Cardiac muscle cell (in vitro differentiated cells and primary cell): ENCODE data around the gene PLEKHH2. TPM values are rescaled to one million over a fixed set of nuclear protein-coding genes. Genes with fewer than 3 reads are reported as not detected.
A peak's percentile ranks its signal among the peaks of the same experiment; 100 is the strongest.

Experiments used
- DNase-seq, 2 donors: peaks; one replicate each; pipeline versions ENCODE4 v3.0.0 to v3.0.0-alpha.2; 2010 to 2017; ENCODE audit warnings: low read depth in 1 of 2, low spot score in 1 of 2
- H3K27ac ChIP-seq: fragments of 200-600 bp; sonication (generic); 2 replicates; pipeline ENCODE4 v1.5.1; 2016
- H3K27me3 ChIP-seq: fragments of 200-600 bp; sonication (generic); 2 replicates; pipeline ENCODE4 v1.6.0; 2016; ENCODE audit warnings: control low read depth
- H3K36me3 ChIP-seq: fragments of 200-600 bp; sonication (generic); 2 replicates; pipeline ENCODE4 v1.5.1; 2016; ENCODE audit warnings: control low read depth
- H3K4me1 ChIP-seq: fragments of 200-600 bp; sonication (generic); 2 replicates; pipeline ENCODE4 v1.8.1; 2017; ENCODE audit warnings: low read depth, mild to moderate bottlenecking, mixed run types
- H3K4me3 ChIP-seq: fragments of 200-600 bp; sonication (generic); 2 replicates; pipeline ENCODE4 v1.5.1; 2016; ENCODE audit warnings: mild to moderate bottlenecking
- H3K9me3 ChIP-seq: fragments of 200-600 bp; sonication (generic); 2 replicates; pipeline ENCODE4 v1.5.1; 2017; ENCODE audit warnings: low read depth, mild to moderate bottlenecking, control low read depth
- polyA plus RNA-seq: library from polyadenylated mRNA; unstranded; fragments of >200 nt; fragmentation: Nextera tagmentation; extraction: Ambion mirVana; gene quantifications from 2 replicates; pipeline ENCODE4 v1.2.1, GENCODE V29; 2016
- total RNA-seq: library from RNA; depleted of rRNA; stranded (reverse); fragments of >200 nt; gene quantifications from 2 replicates; pipeline ENCODE4 v1.2.3, GENCODE V29; 2016
- TF ChIP-seq, protein P1 (sequence below): IDR thresholded peaks from 2 replicates; pipeline ENCODE4 v1.5.1; 2012; ENCODE audit warnings: low read depth, mild to moderate bottlenecking, low read length

The PLEKHH2 gene
- total and polyA plus RNA-seq, 2 experiments from 2014 or later = 0.31 to 1.0 TPM

DNA sequence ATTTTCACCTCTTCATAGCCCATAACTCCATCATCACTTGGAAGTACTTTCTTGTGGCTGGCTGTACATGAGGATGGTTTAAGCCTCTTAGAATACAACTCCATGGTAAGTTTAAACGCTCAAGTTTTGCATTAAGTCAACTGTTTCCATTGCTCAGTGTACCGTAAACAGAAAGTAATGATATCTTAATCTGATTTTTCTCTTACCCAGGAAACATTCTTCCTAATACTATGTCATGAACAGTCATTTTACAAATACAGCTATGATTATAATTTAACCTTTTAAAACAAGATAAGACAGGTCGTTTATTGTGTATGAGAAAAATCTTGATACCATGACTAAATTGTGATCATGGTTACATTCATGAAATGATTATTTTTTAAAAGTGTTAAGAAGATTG, 125.2 kb downstream of the PLEKHH2 start:
- no peaks in the 10 kb centered on the region for H3K27me3 ChIP-seq
- H3K4me1 ChIP-seq = no peaks in the 10 kb centered on the region
- H3K9me3 ChIP-seq = no peaks in the 10 kb centered on the region
- TF ChIP-seq, protein P1, sequence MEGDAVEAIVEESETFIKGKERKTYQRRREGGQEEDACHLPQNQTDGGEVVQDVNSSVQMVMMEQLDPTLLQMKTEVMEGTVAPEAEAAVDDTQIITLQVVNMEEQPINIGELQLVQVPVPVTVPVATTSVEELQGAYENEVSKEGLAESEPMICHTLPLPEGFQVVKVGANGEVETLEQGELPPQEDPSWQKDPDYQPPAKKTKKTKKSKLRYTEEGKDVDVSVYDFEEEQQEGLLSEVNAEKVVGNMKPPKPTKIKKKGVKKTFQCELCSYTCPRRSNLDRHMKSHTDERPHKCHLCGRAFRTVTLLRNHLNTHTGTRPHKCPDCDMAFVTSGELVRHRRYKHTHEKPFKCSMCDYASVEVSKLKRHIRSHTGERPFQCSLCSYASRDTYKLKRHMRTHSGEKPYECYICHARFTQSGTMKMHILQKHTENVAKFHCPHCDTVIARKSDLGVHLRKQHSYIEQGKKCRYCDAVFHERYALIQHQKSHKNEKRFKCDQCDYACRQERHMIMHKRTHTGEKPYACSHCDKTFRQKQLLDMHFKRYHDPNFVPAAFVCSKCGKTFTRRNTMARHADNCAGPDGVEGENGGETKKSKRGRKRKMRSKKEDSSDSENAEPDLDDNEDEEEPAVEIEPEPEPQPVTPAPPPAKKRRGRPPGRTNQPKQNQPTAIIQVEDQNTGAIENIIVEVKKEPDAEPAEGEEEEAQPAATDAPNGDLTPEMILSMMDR = no peak
- no peak overlapping the region for H3K27ac ChIP-seq
- no peak overlapping the region for H3K4me3 ChIP-seq
- no peak for DNase-seq
- H3K36me3 ChIP-seq = no peaks in the 10 kb centered on the region

DNA sequence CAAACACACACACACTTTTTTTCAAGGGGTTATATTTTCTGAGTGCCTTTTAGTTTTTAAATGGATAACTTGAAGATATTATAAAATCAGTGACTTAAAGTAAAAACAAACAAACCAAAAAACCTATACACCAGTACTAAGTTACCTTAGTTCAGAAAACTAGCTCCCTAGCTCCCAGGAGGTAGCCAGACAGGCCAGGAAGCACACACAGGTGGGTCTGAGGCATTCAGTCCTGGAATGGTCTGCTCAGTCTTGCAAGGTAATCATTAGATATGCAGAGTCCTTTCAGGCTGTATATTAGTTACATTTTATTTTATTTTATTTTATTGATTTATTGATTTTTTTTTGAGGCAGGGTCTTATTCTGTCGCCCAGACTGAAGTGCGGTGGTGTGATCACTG, 126.0 kb downstream of the PLEKHH2 start:
- Histone ChIP-seq H3K9me3 (no peaks in the 10 kb centered on the region), H3K27me3 (no peaks in the 10 kb centered on the region), H3K27ac (no peak overlapping the region), H3K36me3 (no peaks in the 10 kb centered on the region), H3K4me3 (no peak overlapping the region), H3K4me1 (no peaks in the 10 kb centered on the region)
- TF ChIP-seq, protein P1 = no peak
- DNase-seq = no peak

DNA sequence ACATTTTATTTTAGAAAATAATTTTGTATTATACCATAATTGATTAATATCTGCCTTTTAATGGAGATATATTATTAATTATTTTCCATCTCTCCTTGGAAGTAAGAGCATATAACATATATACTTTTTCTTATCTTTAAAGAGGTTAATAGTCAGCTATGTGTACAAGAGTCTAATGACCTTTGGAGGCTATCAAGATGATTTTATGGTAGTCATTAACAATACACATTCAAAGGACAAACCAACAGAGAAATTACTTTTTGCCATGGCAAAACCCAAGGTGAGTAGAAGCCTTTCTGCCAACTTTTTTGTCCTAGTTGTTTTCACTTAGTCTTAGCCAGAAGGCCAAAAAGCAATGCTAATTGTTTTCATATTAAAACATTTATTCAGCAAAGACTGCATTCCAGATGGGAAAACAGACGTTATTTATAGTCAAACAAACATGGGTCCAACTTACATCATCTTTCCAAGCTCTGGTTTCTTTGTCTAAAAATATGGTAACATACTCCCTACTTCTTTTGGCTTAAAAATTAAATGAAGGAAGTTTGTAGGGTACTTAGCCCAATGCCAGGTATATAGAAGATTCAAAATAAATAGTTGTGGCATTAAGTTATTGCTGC, 127.1 kb downstream of the PLEKHH2 start:
- TF ChIP-seq, protein P1 = no peak
- H3K9me3 ChIP-seq = no peaks in the 10 kb centered on the region
- no peak overlapping the region for H3K4me3 ChIP-seq
- H3K36me3 ChIP-seq = no peaks in the 10 kb centered on the region
- DNase-seq = no peak
- H3K27ac ChIP-seq = no peak overlapping the region
- no peaks in the 10 kb centered on the region for H3K27me3 ChIP-seq
- no peaks in the 10 kb centered on the region for H3K4me1 ChIP-seq

DNA sequence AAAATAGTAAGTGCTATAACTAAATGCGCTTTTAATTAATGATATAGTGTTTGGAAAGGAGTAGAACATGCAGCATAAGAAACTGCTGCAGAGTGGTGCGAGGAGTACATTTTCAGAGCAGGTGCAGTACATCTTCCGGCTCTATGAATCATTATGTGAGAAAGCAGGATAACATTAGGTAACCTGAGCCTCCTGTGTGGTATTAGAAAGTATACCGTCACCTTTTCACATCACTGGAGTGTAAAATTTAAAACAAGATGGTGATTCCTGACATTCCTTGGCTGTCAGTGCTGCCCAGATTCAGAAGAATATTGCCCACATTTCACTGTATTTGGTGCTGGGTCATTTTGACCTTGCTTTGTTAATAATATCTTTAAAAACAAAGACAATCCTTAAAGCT, 128.9 kb downstream of the PLEKHH2 start:
- Histone ChIP-seq H3K9me3 (no peaks in the 10 kb centered on the region), H3K27me3 (no peaks in the 10 kb centered on the region), H3K36me3 (no peaks in the 10 kb centered on the region), H3K27ac (no peak overlapping the region), H3K4me3 (no peak overlapping the region), H3K4me1 (no peaks in the 10 kb centered on the region)
- DNase-seq = no peak
- TF ChIP-seq, protein P1 = no peak

DNA sequence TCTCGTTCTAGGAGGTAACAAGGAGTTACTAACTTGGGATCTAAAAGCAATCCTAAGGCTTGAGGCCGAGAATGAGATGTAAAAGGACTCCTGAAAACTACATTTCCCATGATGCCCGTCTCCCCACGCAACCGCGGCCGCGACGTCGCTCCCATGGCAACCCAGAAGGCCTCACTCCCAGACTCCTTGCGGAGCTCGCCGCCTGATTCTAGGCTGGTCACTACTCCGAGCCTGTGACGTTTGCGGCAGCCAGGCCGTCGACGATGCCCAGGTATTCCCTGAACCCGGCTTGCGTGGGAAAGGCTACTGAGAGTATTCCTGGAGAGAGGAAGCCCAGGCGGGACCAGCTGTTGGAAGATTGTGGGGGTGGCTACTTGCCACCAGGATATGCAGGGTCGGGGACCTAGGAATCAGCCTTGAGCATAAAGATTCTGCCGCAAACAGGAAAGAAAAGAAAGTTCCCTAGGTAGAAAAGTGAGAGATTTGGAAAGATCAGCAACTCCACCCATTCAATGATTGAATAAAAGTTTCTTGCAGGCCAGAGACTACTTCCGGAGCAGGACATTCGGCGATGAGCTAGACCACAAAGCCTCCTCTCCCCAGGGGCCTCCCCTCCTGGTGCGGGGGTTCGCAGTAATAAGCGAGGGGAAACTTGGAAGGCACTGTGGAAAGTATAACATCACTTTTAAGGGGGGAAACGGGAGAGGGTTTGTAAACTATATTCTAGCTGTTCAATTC, 137.0 kb downstream of the PLEKHH2 start, which contains the start of gene DYNC2LI1:
TSS of gene DYNC2LI1 (plus strand) at position 164 of the 738 bp plus-strand sequence. CDS start at position 264, 100 bp downstream.
- TF ChIP-seq, protein P1 = no peak
- H3K36me3 ChIP-seq = peaks cover 6% of the 10 kb centered on the region
- peak; percentile 91 to 95 for DNase-seq
- peak within 1 kb of the TSS; percentile 56 for H3K4me3 ChIP-seq
- H3K27ac ChIP-seq = peak within 1 kb of the TSS; percentile 79
- H3K4me1 ChIP-seq = peaks cover 6% of the 10 kb centered on the region
- no peaks in the 10 kb centered on the region for H3K9me3 ChIP-seq
- H3K27me3 ChIP-seq = no peaks in the 10 kb centered on the region
